ENCODE results near the gene CSPG5. TPM values are rescaled to one million over a fixed set of nuclear protein-coding genes. Genes with fewer than 3 reads are reported as not detected.

The CSPG5 gene
- polyA plus RNA-seq, 1 donor from 2014 or later, result 67.1 TPM

- H3K36me3 ChIP-seq (ENCODE audit: insufficient read depth, low read length), result no peaks in the 10 kb centered on the region
- H3K9me2 ChIP-seq (ENCODE audit: insufficient read depth, low read length), result no peaks in the 10 kb centered on the region
- H4K20me1 ChIP-seq (ENCODE audit: insufficient read depth), result no peaks in the 10 kb centered on the region
- H3F3A ChIP-seq (ENCODE audit: insufficient read depth, low read length, poor library complexity, severe bottlenecking), result no peaks in the 10 kb centered on the region
- no peak overlapping the region for H3K27ac ChIP-seq (ENCODE audit: low read length)
- no peak overlapping the region for H3K9ac ChIP-seq (ENCODE audit: low read length)
- H3K4me3 ChIP-seq (ENCODE audit: low read length), result no peak overlapping the region
- no peaks in the 10 kb centered on the region for H3K27me3 ChIP-seq (ENCODE audit: insufficient read depth, low read depth, low read length)
- H2AFZ ChIP-seq (ENCODE audit: low read depth, low read length), result no peak overlapping the region
- H3K9me3 ChIP-seq (ENCODE audit: low read length), result no peaks in the 10 kb centered on the region
- no peak overlapping the region for H3K4me2 ChIP-seq (ENCODE audit: low read length)
- no peak for TF ChIP-seq POLR2AphosphoS5 (IDR thresholded peaks at IDR 0.05)
- TF ChIP-seq RAD21 (conservative IDR thresholded peaks at IDR 0.05), result no peak
- no peak for TF ChIP-seq REST (IDR thresholded peaks at IDR 0.05; ENCODE audit: borderline replicate concordance)
- TF ChIP-seq SMC3 (conservative IDR thresholded peaks at IDR 0.05; ENCODE audit: poor library complexity), result no peak
- TF ChIP-seq CTCF (IDR thresholded peaks at IDR 0.05; ENCODE audit: poor library complexity, severe bottlenecking), result no peak
- no peaks in the 10 kb centered on the region for H3K79me2 ChIP-seq (replicated peaks; ENCODE audit: insufficient read depth, low read length)
These were observed 57.9 kb downstream of the CSPG5 start for GRCh38 chr3:47520756-47521155.

- Histone ChIP-seq H3K36me3 (ENCODE audit: insufficient read depth, low read length) (no peaks in the 10 kb centered on the region), H3K27ac (ENCODE audit: low read length) (no peak overlapping the region)
These were observed 60.7 kb downstream of the CSPG5 start for GRCh38 chr3:47517937-47518336.

GRCh38 chr3:47515864-47516319 is 62.8 kb downstream of the CSPG5 start:
- Histone ChIP-seq H3F3A (ENCODE audit: insufficient read depth, low read length, poor library complexity, severe bottlenecking) (no peaks in the 10 kb centered on the region), H3K36me3 (ENCODE audit: insufficient read depth, low read length) (no peaks in the 10 kb centered on the region), H3K4me2 (ENCODE audit: low read length) (no peak overlapping the region), H3K79me2 (replicated peaks; ENCODE audit: insufficient read depth, low read length) (peaks cover 15% of the 10 kb centered on the region), H3K9ac (ENCODE audit: low read length) (no peak overlapping the region), H3K27me3 (ENCODE audit: insufficient read depth, low read depth, low read length) (no peaks in the 10 kb centered on the region), H3K9me3 (ENCODE audit: low read length) (no peaks in the 10 kb centered on the region), H3K9me2 (ENCODE audit: insufficient read depth, low read length) (no peaks in the 10 kb centered on the region), H3K27ac (ENCODE audit: low read length) (no peak overlapping the region), H2AFZ (ENCODE audit: low read depth, low read length) (no peak overlapping the region), H3K4me3 (ENCODE audit: low read length) (no peak overlapping the region), H4K20me1 (ENCODE audit: insufficient read depth) (no peaks in the 10 kb centered on the region)
- TF ChIP-seq REST (IDR thresholded peaks at IDR 0.05; ENCODE audit: borderline replicate concordance) (no peak), TAF1 (IDR thresholded peaks at IDR 0.05; ENCODE audit: low read depth) (no peak), CTCF (IDR thresholded peaks at IDR 0.05; ENCODE audit: poor library complexity, severe bottlenecking) (no peak), POLR2AphosphoS5 (IDR thresholded peaks at IDR 0.05) (no peak), EZH2 (IDR thresholded peaks at IDR 0.05; ENCODE audit: borderline replicate concordance, insufficient read depth, low read length, poor library complexity, severe bottlenecking) (no peak), RAD21 (conservative IDR thresholded peaks at IDR 0.05) (no peak), EP300 (conservative IDR thresholded peaks at IDR 0.05; ENCODE audit: poor library complexity, severe bottlenecking) (no peak), SMC3 (conservative IDR thresholded peaks at IDR 0.05; ENCODE audit: poor library complexity) (no peak), MXI1 (conservative IDR thresholded peaks at IDR 0.05; ENCODE audit: poor library complexity, severe bottlenecking) (no peak)

More at GRCh38 chr3:47517937-47518336, 60.7 kb downstream of the CSPG5 start:
- TF ChIP-seq POLR2AphosphoS5 (IDR thresholded peaks at IDR 0.05), result no peak
- TF ChIP-seq RAD21 (conservative IDR thresholded peaks at IDR 0.05), result no peak
- no peak for TF ChIP-seq TAF1 (IDR thresholded peaks at IDR 0.05; ENCODE audit: low read depth)
- Histone ChIP-seq H3F3A (ENCODE audit: insufficient read depth, low read length, poor library complexity, severe bottlenecking) (no peaks in the 10 kb centered on the region), H3K9me3 (ENCODE audit: low read length) (no peaks in the 10 kb centered on the region), H3K4me2 (ENCODE audit: low read length) (no peak overlapping the region), H2AFZ (ENCODE audit: low read depth, low read length) (no peak overlapping the region), H3K9ac (ENCODE audit: low read length) (no peak overlapping the region), H3K4me3 (ENCODE audit: low read length) (no peak overlapping the region), H3K79me2 (replicated peaks; ENCODE audit: insufficient read depth, low read length) (no peaks in the 10 kb centered on the region), H3K9me2 (ENCODE audit: insufficient read depth, low read length) (no peaks in the 10 kb centered on the region), H4K20me1 (ENCODE audit: insufficient read depth) (no peaks in the 10 kb centered on the region), H3K27me3 (ENCODE audit: insufficient read depth, low read depth, low read length) (no peaks in the 10 kb centered on the region)
